Activated CD4-positive, alpha-beta memory T cell treated with anti-CD3 and anti-CD28 coated beads for 36 hours (primary cell): ENCODE results near the gene COPA. TPM values are rescaled to one million over a fixed set of nuclear protein-coding genes. Genes with fewer than 3 reads are reported as not detected.
"Not testable (repeated sequence)": the region's sequence is repeated elsewhere in the genome, so short reads cannot be mapped to it uniquely, and the experiment has no call there.

ENCODE experiments used
- CTCF ChIA-PET: fragments of 350-600 bp; sonication (Branson Sonifier 250); formaldehyde crosslinking; loops from one replicate; lab custom pipeline; 2021; ENCODE audit warnings: antibody characterized with exemption, inconsistent platforms; lab: Charles Lee
- POLR2A ChIA-PET: fragments of 350-600 bp; sonication (Branson Sonifier 250); formaldehyde crosslinking; loops from one replicate; lab custom pipeline; 2021; ENCODE audit warnings: antibody characterized with exemption; lab: Charles Lee
- DNase-seq: peaks from one replicate; pipeline ENCODE4 v3.0.0-alpha.2; 2020
- H3K27ac Mint-ChIP-seq: one replicate; pipeline ENCODE4 v1.8.0; 2021; ENCODE audit warnings: mixed read lengths
- H3K27me3 Mint-ChIP-seq: one replicate; pipeline ENCODE4 v1.8.0; 2021; ENCODE audit warnings: mixed read lengths
- H3K36me3 Mint-ChIP-seq: one replicate; pipeline ENCODE4 v1.8.0; 2021; ENCODE audit warnings: mixed read lengths
- H3K4me1 Mint-ChIP-seq: one replicate; pipeline ENCODE4 v1.8.0; 2021; ENCODE audit warnings: low read depth, mixed read lengths
- H3K4me3 Mint-ChIP-seq: one replicate; pipeline ENCODE4 v1.8.0; 2021; ENCODE audit warnings: mild to moderate bottlenecking, mixed read lengths
- H3K9me3 Mint-ChIP-seq: one replicate; pipeline ENCODE4 v1.8.0; 2021; ENCODE audit warnings: mixed read lengths
- intact Hi-C: fragments of 100-400 bp; cut with micrococcal nuclease; formaldehyde crosslinking; loops from one replicate; pipeline ENCODE4 v1.15.1; 2023
- total RNA-seq, 2 experiments: library from RNA; stranded (reverse); gene quantifications; one replicate each; pipeline ENCODE4 v1.2.3, GENCODE V29; 2021

The COPA gene
- total RNA-seq, 2 experiments from 2014 or later: 132 TPM

GRCh38 chr1:160315359-160315758, 27.7 kb downstream of the COPA start:
- H3K9me3 Mint-ChIP-seq: peaks cover 14% of the 10 kb centered on the region
- H3K27me3 Mint-ChIP-seq: no peaks in the 10 kb centered on the region
- H3K27ac Mint-ChIP-seq: peak overlapping the region; percentile 31
- DNase-seq: no peak
- intact Hi-C loops: no loop called here
- ChIA-PET POLR2A (no interaction called here), CTCF (interaction anchor here (1.0 to 3.5 kb wide), 2 partner anchors 22 to 24 kb away, joined by 4 to 18 read pairs; no protein-coding TSS in a partner anchor)
- H3K4me3 Mint-ChIP-seq: no peak overlapping the region
- peaks cover 21% of the 10 kb centered on the region for H3K4me1 Mint-ChIP-seq
- peaks cover 72% of the 10 kb centered on the region for H3K36me3 Mint-ChIP-seq

DNA sequence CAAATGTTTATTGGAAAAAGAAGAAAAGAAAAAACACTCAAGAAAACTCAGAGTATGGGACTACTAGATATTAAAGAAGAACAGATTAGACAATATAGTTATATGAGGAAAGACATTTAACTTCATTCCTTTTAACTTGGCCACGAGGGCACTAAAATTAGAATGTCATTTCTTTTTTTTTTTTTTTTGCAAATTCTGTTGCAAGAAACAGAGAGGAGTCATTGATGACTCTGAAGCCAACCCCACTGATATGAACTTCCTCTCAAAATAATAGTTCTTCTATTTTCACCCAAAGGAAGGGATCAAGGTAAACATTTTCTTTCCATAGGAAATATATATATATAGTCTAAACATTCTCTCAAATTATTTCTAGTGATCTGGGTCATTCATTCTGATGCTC, 33.5 kb downstream of the COPA start:
- CTCF ChIA-PET: interaction anchor here (0.9 to 1.7 kb wide), 2 partner anchors 19 to 67 kb away, joined by 3 to 5 read pairs; no protein-coding TSS in a partner anchor
- no peaks in the 10 kb centered on the region for H3K9me3 Mint-ChIP-seq
- no peak for DNase-seq
- no peak overlapping the region for H3K27ac Mint-ChIP-seq
- no peaks in the 10 kb centered on the region for H3K4me1 Mint-ChIP-seq
- POLR2A ChIA-PET: no interaction called here
- no peak overlapping the region for H3K4me3 Mint-ChIP-seq
- peaks cover 50% of the 10 kb centered on the region for H3K36me3 Mint-ChIP-seq
- intact Hi-C loops: no loop called here
- H3K27me3 Mint-ChIP-seq: no peaks in the 10 kb centered on the region

- H3K9me3 Mint-ChIP-seq: no peaks in the 10 kb centered on the region
- H3K27me3 Mint-ChIP-seq: no peaks in the 10 kb centered on the region
- CTCF ChIA-PET: no interaction called here
- H3K27ac Mint-ChIP-seq: no peak overlapping the region
- intact Hi-C loops: no loop called here
- no peaks in the 10 kb centered on the region for H3K4me1 Mint-ChIP-seq
- POLR2A ChIA-PET: no interaction called here
- no peak overlapping the region for H3K4me3 Mint-ChIP-seq
- peaks cover 50% of the 10 kb centered on the region for H3K36me3 Mint-ChIP-seq
- no peak for DNase-seq
Observed at GRCh38 chr1:160309185-160309557, 33.9 kb downstream of the COPA start.

- H3K36me3 Mint-ChIP-seq: peaks cover 49% of the 10 kb centered on the region
- no peak overlapping the region for H3K4me3 Mint-ChIP-seq
- no peak for DNase-seq
- POLR2A ChIA-PET: no interaction called here
- CTCF ChIA-PET: interaction anchor here (0.6 to 3.3 kb wide), 2 partner anchors 17 to 44 kb away, joined by 3 to 18 read pairs; no protein-coding TSS in a partner anchor
- intact Hi-C loops: no loop called here
- no peaks in the 10 kb centered on the region for H3K4me1 Mint-ChIP-seq
- no peaks in the 10 kb centered on the region for H3K27me3 Mint-ChIP-seq
- no peaks in the 10 kb centered on the region for H3K9me3 Mint-ChIP-seq
- H3K27ac Mint-ChIP-seq: no peak overlapping the region
Observed at GRCh38 chr1:160308451-160309184, 34.4 kb downstream of the COPA start.

- ChIA-PET CTCF (interaction anchor here (3.3 kb wide), 1 partner anchor 16 kb away, joined by 18 read pairs; no protein-coding TSS in a partner anchor), POLR2A (no interaction called here)
- Mint-ChIP-seq H3K4me1 (no peaks in the 10 kb centered on the region), H3K36me3 (peaks cover 46% of the 10 kb centered on the region), H3K9me3 (no peaks in the 10 kb centered on the region), H3K27me3 (no peaks in the 10 kb centered on the region), H3K27ac (no peak overlapping the region), H3K4me3 (no peak overlapping the region)
- no peak for DNase-seq
- intact Hi-C loops: no loop called here
Observed at GRCh38 chr1:160307118-160307791, 35.8 kb downstream of the COPA start.

DNA sequence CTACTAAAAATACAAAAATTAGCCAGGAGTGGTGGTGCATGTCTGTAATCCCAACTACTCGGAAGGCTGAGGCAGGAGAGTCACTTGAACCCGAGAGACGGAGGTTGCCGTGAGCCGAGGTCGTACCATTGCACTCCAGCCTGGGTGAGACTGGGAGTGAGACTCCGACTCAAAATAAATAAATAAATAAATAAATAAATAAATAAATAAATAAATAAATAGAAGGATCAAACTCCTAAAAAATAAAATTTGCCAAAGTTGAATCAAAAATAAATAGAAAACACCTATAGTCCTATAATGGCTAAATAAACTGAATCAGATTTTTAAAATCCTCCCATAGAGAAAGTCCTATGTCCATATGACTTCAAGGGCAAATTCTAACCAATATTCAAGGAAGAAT, 42.9 kb downstream of the COPA start:
- Mint-ChIP-seq H3K4me3 (no peak overlapping the region), H3K4me1 (no peaks in the 10 kb centered on the region), H3K36me3 (peaks cover 53% of the 10 kb centered on the region), H3K9me3 (no peaks in the 10 kb centered on the region), H3K27ac (no peak overlapping the region), H3K27me3 (no peaks in the 10 kb centered on the region)
- intact Hi-C loops: no loop called here
- ChIA-PET CTCF (interaction anchor here (0.9 to 1.1 kb wide), 2 partner anchors 9 to 199 kb away, joined by 3 to 8 read pairs; no protein-coding TSS in a partner anchor), POLR2A (no interaction called here)
- no peak for DNase-seq

DNA sequence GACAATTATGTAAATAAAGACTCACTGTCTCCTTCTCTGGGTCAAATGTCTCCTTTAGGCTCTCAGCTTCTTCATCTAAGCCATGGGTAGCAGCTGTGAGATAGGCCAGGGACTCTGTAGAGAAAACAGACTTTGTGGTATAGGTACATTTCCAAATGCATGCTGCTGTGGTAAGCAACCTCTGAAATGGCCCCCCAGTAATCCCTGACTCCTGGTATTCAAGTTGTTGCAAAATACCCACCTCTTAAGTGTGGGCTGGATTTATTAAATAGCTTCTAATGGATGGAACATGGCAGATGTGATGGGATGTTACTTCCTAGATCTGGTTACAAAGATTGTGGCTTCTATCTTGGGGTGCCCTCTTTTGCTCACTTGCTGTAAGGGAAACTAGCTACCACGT, 47.0 kb downstream of the COPA start:
- Mint-ChIP-seq H3K27me3 (no peaks in the 10 kb centered on the region), H3K27ac (no peak overlapping the region), H3K4me3 (no peak overlapping the region), H3K4me1 (peaks cover 3% of the 10 kb centered on the region), H3K36me3 (peaks cover 62% of the 10 kb centered on the region), H3K9me3 (no peaks in the 10 kb centered on the region)
- ChIA-PET POLR2A (no interaction called here), CTCF (interaction anchor here (0.9 to 1.3 kb wide), 3 partner anchors 104 to 210 kb away, joined by 3 to 4 read pairs (median 3); no protein-coding TSS in a partner anchor)
- intact Hi-C loops: no loop called here
- no peak for DNase-seq

DNA sequence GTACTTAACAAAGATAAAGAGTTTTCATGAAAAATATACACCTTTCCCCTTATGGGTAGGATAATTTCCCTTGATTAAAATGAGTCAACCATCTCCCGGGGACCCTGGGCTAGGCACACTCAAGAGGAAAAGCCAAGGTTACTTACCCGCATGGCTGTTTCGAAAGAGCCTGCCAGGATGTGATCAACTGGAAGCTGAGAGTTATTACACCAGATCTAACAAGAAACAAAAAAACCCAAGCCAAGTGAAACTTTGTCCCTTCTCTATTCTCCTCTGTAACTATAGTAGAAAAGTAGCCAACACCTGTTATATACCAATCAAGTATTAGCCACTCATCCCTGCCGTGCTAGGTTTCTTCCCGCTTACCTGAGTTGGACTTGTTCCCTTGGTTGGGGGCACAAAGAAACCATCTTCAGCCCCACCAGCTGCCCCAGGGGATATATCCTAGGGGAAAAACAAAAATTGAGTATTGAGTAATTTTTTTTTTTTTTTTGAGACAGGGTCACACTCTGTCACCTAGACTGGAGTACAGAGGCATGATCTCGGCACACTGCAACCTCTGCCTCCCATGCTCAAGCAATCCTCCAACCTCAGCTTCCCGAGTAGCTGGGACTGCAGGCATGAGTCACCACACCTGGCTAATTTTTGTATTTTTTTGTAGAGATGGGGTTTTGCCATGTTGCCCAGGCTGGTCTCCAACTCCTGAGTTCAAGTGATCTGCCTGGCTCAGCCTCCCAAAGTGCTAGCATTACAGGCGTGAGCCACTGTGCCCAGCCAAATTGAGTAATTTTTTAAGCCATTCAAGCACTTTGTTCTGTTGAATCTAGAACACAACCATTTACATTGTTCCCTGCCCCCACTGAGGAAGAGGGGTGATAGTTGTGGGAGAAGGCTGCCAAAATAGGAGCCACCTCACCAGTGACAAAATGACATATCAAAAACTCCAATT, 49.8 kb downstream of the COPA start:
- no peaks in the 10 kb centered on the region for H3K27me3 Mint-ChIP-seq
- CTCF ChIA-PET: interaction anchor here (1.1 to 7.2 kb wide), 23 partner anchors 10 to 247 kb away, joined by 3 to 156 read pairs (median 18); partner anchors contain the start of genes CASQ1, DCAF8 and PEA15
- peaks cover 64% of the 10 kb centered on the region for H3K36me3 Mint-ChIP-seq
- POLR2A ChIA-PET: interaction anchor here (0.8 kb wide), 1 partner anchor 200 kb away, joined by 6 read pairs; no protein-coding TSS in a partner anchor
- no peak for DNase-seq
- H3K4me3 Mint-ChIP-seq: no peak overlapping the region
- no peaks in the 10 kb centered on the region for H3K9me3 Mint-ChIP-seq
- H3K4me1 Mint-ChIP-seq: peaks cover 3% of the 10 kb centered on the region
- H3K27ac Mint-ChIP-seq: no peak overlapping the region
- intact Hi-C loops: no loop called here

DNA sequence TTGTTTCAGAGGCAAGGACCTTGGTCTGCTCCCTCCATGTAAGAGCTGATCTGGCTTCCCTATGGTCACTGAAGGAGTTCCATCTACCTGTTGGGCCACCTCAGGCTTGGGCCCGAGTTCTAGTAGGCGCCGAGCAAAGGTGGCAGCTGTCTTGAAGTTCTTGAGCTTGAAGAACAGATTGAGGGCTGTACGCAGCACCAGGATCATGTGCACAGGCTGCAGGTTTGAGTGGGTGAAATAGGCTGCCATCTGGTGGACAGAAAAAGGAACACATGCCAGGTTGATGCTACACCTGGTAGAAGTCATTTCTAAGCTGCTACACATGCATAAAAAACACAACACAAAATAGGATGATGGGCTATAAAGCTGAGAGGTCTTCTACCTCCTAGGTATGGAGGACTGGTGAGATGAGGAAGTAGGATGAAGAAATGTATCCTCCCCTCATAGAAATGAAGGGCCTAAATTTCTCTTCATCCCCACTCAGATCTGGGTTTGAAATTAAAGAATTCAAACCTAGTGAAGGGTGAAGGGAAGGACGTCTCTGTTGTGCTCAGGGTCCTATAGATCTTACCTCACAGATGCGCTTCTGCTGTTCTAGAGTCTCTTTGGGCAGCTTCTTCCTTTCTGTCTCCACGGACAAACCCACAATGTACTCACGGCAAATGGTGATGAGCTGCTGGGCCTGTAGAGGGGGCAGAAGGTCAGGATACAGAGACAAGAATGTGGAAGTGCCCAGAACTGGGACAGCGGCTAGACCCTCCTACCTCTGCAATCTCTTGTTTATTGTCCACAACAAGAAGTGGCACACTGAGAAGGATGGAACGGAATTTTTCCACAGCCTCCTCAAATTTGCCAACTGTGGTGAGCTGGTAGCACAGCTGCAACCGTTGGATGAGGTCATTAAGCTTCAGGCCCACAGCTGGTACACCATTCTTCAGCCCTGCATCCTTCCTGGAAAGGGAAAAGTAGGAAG, 51.5 kb downstream of the COPA start:
- peaks cover 49% of the 10 kb centered on the region for H3K36me3 Mint-ChIP-seq
- DNase-seq: peak; percentile 76
- intact Hi-C loops: loop anchor here (1.0 to 2.0 kb wide), 2 partner anchors 98 to 191 kb away; no protein-coding TSS in a partner anchor
- H3K9me3 Mint-ChIP-seq: no peaks in the 10 kb centered on the region
- no peaks in the 10 kb centered on the region for H3K27me3 Mint-ChIP-seq
- no peak overlapping the region for H3K4me3 Mint-ChIP-seq
- H3K27ac Mint-ChIP-seq: peak overlapping the region; percentile 47
- ChIA-PET POLR2A (interaction anchor here (0.7 to 1.4 kb wide), 3 partner anchors 29 to 98 kb away, joined by 3 read pairs; partner anchors contain the start of gene DCAF8), CTCF (interaction anchor here (0.5 to 7.2 kb wide), 74 partner anchors 8 to 806 kb away, joined by 3 to 156 read pairs (median 5); partner anchors contain the start of genes CASQ1, DCAF8, IGSF8 and NCSTN)
- H3K4me1 Mint-ChIP-seq: peaks cover 3% of the 10 kb centered on the region

- H3K27ac Mint-ChIP-seq, H3K27me3 Mint-ChIP-seq, POLR2A ChIA-PET, H3K4me3 Mint-ChIP-seq, H3K9me3 Mint-ChIP-seq, DNase-seq: not testable (repeated sequence)
- H3K36me3 Mint-ChIP-seq: peaks cover 31% of the 10 kb centered on the region
- CTCF ChIA-PET: interaction anchor here (0.7 to 7.2 kb wide), 8 partner anchors 11 to 190 kb away, joined by 3 to 156 read pairs (median 4); partner anchors contain the start of genes CASQ1, DCAF8 and IGSF8
- intact Hi-C loops: loop anchor here (5.0 kb wide), 1 partner anchor 55 kb away; the partner anchor contains the start of genes COPA and NCSTN
- peaks cover 23% of the 10 kb centered on the region for H3K4me1 Mint-ChIP-seq
Observed at GRCh38 chr1:160287769-160288168, 55.3 kb downstream of the COPA start.
